HUES6 (cell line): ENCODE data around the gene MBNL1.

Experiments used
- H3K27ac ChIP-seq: 2 replicates; pipeline ENCODE4 v1.7.0; 2013; ENCODE audit warnings: low read depth, mild to moderate bottlenecking, low read length, inconsistent platforms
- H3K27me3 ChIP-seq: 2 replicates; pipeline ENCODE4 v1.6.1; 2013; ENCODE audit warnings: low read length; ENCODE audit not compliant: control insufficient read depth, insufficient read depth
- H3K36me3 ChIP-seq: 2 replicates; pipeline ENCODE4 v1.6.1; 2013; ENCODE audit warnings: low read length; ENCODE audit not compliant: control insufficient read depth, insufficient read depth
- H3K4me1 ChIP-seq: 2 replicates; pipeline ENCODE4 v1.6.1; 2013; ENCODE audit warnings: low read length; ENCODE audit not compliant: control insufficient read depth, insufficient read depth
- H3K4me3 ChIP-seq: 2 replicates; pipeline ENCODE4 v1.5.1; 2013; ENCODE audit warnings: low read depth, low read length
- H3K9ac ChIP-seq: one replicate; pipeline ENCODE4 v1.6.1; 2013; ENCODE audit warnings: mild to moderate bottlenecking, low read length
- H3K9me3 ChIP-seq: 2 replicates; pipeline ENCODE4 v1.6.1; 2013; ENCODE audit warnings: low read depth, low read length; ENCODE audit not compliant: control insufficient read depth, insufficient read depth

The MBNL1 gene

DNA sequence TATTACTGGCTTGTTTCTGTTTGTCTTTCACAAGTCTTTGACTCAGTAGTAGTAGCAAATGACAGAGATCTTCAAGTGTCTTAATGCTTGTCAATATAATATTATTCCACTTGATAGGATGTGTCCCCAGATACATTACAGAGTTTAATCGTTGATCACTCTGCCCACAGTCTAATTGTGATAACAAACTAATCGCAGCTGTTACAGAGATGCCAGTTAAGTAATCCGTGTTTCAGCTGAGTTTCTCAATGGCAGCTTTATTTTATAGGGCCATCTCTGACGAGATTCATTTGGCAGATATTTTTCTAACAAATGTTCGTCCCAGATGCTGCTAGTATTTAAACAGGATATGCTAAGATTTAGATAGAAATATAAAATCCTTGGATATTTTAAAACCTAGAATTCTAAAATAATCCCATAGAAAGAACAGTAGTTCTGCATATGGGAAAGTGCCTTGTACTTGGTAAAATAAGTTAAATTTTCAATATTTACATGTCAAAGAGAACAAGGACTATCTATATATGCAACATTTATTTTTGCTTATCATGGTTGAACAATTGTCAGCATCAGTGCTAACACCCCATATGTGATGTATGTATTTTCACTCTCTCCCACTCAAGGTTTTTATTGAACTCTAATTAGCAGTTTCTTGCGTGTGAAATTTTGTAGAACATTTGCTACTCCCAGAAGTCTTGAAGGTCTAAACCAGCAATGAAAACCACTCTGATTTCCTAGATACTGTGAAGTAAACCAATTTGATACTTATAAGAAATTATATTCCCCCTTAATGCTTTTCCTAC lies 185.5 kb downstream of the MBNL1 start:
- Histone ChIP-seq H3K36me3 (peaks cover 3% of the 10 kb centered on the region; the same call in 1 of the 2 replicates), H3K27ac (no peak overlapping the region), H3K9me3 (no peaks in the 10 kb centered on the region), H3K4me3 (no peak overlapping the region), H3K9ac (no peak overlapping the region), H3K4me1 (no peaks in the 10 kb centered on the region), H3K27me3 (no peaks in the 10 kb centered on the region)

DNA sequence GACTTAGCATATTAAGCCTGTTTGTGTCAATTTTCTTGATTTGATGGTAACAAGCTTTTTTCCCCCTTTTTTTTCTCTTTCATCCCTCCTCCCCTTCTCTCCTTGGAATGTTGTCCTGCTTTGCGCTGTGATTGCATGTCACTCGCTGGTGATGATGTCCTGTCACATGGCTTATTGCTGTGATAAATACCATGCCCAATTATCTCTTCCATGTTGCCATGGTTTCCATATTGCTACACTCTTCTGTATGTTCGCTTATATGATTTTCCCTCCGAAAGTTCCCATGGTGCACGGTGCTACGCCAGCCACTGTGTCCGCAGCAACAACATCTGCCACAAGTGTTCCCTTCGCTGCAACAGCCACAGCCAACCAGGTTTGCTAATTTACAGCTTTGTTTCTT lies 187.3 kb downstream of the MBNL1 start:
- Histone ChIP-seq H3K9me3 (no peaks in the 10 kb centered on the region), H3K4me3 (no peak overlapping the region), H3K27me3 (no peaks in the 10 kb centered on the region), H3K36me3 (peaks cover 3% of the 10 kb centered on the region; the same call in 1 of the 2 replicates), H3K27ac (no peak overlapping the region), H3K4me1 (peaks cover 3% of the 10 kb centered on the region; the same call in 1 of the 2 replicates), H3K9ac (no peak overlapping the region)

DNA sequence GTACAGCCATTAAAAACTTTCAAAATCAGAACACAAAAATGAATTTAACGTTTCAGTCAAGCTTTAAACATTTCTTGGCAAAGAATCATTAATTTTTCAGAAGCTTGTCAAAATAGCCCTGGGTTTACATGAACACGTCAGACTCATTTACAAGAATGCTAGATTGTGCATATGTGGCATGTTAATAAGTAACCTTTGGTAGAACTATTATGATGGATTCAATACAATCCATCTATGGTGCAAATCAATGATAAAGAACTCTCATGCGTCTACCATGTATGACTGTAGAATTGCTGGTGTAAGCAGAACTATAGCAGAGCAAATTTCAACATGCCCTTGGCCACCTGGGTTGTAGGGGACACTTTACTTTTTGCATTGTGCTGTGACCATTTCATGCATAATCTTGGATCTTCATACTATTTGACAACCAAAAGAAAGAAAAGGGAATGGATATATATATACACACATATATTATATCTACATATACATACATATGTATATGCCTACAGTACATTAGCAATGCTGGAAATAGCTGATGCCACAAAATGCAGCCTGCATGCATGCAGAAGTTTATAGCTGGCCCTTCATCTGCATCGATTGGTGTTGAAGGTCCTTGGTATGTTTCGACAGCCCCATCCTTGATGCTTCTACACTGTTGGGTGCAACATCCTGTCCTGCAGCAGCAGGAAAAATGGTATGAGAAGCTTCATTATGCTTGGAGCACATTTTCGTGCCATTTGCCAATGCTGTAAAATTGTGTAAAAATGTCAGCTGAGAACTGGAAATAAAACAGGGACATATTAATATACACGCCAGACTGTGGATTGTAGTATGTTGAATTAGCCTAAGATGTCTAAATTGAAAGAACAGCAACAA lies 189.0 kb downstream of the MBNL1 start:
- Histone ChIP-seq H3K27me3 (no peaks in the 10 kb centered on the region), H3K9ac (no peak overlapping the region), H3K9me3 (no peaks in the 10 kb centered on the region), H3K4me1 (peaks cover 5% of the 10 kb centered on the region; the same call in 1 of the 2 replicates), H3K4me3 (no peak overlapping the region), H3K36me3 (peaks cover 6% of the 10 kb centered on the region), H3K27ac (no peak overlapping the region)

DNA sequence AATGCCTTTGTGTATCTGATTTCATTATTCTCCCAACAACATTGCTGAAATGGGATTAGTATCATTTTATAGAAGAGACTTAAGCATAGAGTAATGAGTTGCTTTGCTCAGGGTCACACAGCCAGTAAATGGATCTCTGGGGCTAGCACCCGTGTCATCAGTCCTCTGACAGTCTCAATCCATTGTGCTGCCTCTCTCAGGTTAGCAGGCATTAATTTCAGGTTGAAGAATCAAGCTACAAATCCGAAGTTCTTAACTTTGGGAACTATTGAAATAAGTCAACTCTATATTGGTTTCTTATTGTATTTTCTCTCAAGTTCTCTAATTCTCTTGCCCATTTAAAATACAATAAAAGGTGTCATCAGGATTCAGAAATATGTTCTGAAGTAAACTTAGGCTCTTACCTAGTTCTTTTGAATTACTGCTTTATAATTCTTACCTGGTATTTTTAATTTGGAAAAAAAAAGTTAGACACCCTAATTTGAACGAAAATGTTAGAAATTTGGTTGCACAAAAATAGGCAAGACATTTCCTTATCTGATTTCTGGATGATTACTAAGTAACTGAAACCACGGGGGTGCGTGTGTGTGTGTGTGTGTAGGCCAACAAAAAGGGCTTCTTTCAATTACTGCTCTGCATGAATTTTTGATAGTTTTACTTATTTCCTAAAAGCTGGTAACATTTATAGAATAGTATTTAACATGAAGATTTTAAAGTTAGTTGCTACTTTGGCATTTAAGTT lies 189.8 kb downstream of the MBNL1 start:
- Histone ChIP-seq H3K9me3 (no peaks in the 10 kb centered on the region), H3K9ac (no peak overlapping the region), H3K4me1 (peaks cover 5% of the 10 kb centered on the region; the same call in 1 of the 2 replicates), H3K36me3 (peaks cover 6% of the 10 kb centered on the region), H3K27ac (no peak overlapping the region), H3K27me3 (no peaks in the 10 kb centered on the region), H3K4me3 (no peak overlapping the region)

DNA sequence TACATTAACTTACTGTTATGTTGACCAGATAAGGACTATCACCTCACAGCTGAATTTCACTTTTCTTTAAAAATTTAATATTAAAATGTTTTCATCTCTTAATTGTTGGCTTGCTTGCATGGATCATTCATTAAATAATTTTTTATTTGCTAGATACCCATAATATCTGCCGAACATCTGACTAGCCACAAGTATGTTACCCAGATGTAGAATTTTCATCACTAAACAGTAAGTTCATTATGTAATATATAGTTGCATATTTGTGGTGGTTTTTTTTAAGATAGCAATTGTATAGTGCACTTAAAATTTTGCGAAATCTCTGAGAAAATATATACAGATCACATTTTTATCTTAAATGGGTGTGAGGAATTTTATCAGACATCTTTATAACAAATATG lies 190.4 kb downstream of the MBNL1 start:
- Histone ChIP-seq H3K9ac (no peak overlapping the region), H3K27ac (no peak overlapping the region), H3K4me1 (peaks cover 5% of the 10 kb centered on the region; the same call in 1 of the 2 replicates), H3K36me3 (peaks cover 6% of the 10 kb centered on the region), H3K9me3 (no peaks in the 10 kb centered on the region), H3K4me3 (no peak overlapping the region), H3K27me3 (no peaks in the 10 kb centered on the region)

DNA sequence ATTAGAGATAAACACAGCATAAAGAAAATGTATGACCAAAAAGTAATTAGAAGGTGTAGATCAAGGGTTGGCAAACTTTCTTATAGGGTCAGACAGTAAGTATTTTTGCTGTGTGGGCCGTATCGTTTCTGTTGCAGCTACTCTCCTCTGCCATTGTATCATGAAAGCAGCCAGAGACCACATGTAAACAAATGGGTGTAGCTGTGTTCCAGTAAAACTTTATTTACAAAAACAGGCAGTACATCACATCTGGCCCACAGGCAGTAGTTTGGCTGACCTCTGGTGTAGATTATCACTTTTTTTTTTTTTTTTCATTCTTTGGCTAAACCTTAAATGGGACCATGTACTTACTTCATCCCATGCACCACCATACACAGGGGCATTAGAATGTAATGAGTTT lies 190.8 kb downstream of the MBNL1 start:
- no peak overlapping the region for H3K9ac ChIP-seq
- H3K36me3 ChIP-seq = peaks cover 6% of the 10 kb centered on the region
- H3K27me3 ChIP-seq = no peaks in the 10 kb centered on the region
- no peak overlapping the region for H3K27ac ChIP-seq
- no peaks in the 10 kb centered on the region for H3K9me3 ChIP-seq
- H3K4me1 ChIP-seq = peaks cover 5% of the 10 kb centered on the region; the same call in 1 of the 2 replicates
- H3K4me3 ChIP-seq = no peak overlapping the region

DNA sequence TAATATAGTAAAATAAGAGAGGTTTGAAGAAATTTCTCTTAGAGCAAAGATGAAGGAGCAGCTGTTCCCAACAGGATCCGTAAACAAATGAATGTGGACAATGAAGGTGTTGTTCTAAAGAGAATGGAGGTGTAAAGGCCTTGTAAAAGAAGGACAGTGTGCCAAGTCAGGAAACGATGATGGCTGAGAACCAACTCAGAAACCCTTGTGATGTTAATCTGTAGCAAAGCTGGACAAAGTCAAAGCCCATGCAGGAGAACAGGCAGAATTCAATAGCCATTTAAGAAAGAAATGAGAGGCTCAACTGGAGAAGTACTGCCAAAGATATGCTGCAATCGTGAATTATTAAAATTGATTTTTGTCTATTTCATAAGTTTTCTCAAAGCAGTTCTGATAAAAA lies 192.2 kb downstream of the MBNL1 start:
- no peaks in the 10 kb centered on the region for H3K27me3 ChIP-seq
- H3K36me3 ChIP-seq = peaks cover 5% of the 10 kb centered on the region
- H3K27ac ChIP-seq = no peak overlapping the region

DNA sequence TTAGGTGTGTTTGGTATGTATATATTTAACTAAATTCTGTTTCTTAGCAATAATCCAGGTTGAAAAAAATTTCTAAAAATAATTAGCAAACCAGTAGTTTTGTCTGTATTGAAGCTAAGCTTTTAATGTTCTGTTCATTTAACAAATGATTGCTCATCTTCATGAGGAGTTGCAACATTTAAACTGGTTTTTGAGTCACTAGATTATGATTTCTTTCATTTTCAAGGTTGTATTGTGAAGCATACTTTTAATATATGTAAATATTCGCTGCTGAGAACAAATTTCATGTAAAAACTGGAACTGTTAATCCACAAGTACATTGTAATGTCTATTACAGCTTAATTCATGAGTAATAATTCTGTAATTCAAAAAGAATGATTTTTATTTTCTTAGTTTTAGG lies 192.7 kb downstream of the MBNL1 start:
- peaks cover 3% of the 10 kb centered on the region for H3K36me3 ChIP-seq

More for the DNA sequence above, 192.2 kb downstream of the MBNL1 start:
- Histone ChIP-seq H3K9ac (no peak overlapping the region), H3K4me1 (peaks cover 5% of the 10 kb centered on the region; the same call in 1 of the 2 replicates), H3K4me3 (no peak overlapping the region), H3K9me3 (no peaks in the 10 kb centered on the region)

DNA sequence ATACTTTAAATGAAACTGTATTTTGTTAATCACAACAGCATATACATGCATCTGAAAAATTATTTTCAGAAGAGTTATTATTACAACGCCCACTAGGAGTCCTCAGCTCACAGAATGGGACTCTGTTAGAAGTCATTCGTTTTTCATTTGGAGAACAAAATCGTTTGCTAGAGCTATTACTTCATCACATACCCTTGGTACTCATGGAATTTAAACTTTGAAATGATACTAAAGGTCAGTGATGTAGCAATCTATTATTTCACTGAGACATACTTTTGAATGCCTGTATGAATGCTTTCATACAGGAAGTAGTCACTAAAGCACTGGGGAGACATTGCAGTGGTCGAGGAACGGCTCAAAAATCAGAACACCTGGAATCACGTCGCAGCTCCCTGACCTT lies 198.1 kb downstream of the MBNL1 start:
- Histone ChIP-seq H3K27me3 (no peaks in the 10 kb centered on the region), H3K27ac (no peak overlapping the region), H3K9me3 (no peaks in the 10 kb centered on the region), H3K4me1 (peaks cover 4% of the 10 kb centered on the region), H3K9ac (no peak overlapping the region), H3K36me3 (peaks cover 3% of the 10 kb centered on the region), H3K4me3 (no peak overlapping the region)

More for the DNA sequence above, 192.7 kb downstream of the MBNL1 start:
- Histone ChIP-seq H3K4me3 (no peak overlapping the region), H3K4me1 (peaks cover 5% of the 10 kb centered on the region; the same call in 1 of the 2 replicates), H3K27ac (no peak overlapping the region), H3K9ac (no peak overlapping the region), H3K9me3 (no peaks in the 10 kb centered on the region), H3K27me3 (no peaks in the 10 kb centered on the region)

DNA sequence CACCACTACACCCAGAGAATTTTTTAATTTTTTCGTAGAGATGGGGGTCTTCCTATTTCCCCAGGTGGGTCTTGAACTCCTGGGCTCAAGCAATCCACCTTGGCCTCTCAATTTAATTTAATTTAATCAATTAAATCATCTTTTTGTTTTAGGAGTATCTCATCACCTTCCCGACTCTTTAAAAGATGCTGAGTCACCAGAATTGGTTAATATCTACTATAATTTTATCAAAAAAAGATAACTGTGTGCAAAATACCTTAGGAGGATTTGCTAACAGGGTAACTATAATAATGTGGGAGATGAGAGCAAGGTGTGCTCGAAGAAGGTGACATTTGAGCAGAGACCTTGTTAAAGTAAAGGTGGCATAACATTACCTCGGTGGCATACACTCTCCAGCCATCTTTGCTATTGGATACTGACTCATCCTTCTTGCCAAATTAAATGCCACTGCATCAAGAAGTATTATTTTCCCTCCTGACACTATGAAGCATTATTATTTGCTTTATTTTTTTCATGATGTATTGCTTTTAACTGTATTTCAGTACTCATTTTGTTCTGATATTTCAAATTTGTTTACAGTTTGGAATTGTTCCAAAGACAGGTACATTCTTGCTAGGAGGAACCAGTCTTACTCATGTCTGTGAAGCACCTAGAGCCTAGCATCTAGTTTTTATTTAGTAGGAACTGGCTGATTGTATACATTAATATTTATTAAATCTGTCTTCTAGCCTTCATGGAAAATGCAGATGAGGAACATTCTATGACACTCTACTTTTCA lies 200.7 kb downstream of the MBNL1 start:
- Histone ChIP-seq H3K36me3 (no peaks in the 10 kb centered on the region), H3K27me3 (no peaks in the 10 kb centered on the region), H3K4me1 (peaks cover 6% of the 10 kb centered on the region), H3K4me3 (no peak overlapping the region), H3K27ac (no peak overlapping the region), H3K9ac (no peak overlapping the region), H3K9me3 (no peaks in the 10 kb centered on the region)
